Thoracic aorta (tissue), 2 donors: ENCODE measurements around the gene ALDH3B2. TPM values are rescaled to one million over a fixed set of nuclear protein-coding genes. Genes with fewer than 3 reads are reported as not detected.

Experiments
- ATAC-seq: fragments of 150-250 bp; one replicate; pipeline ENCODE4 v1.8.0; 2017; ENCODE audit warnings: low read depth; ENCODE audit not compliant: insufficient number of reproducible peaks, low FRiP score
- DNase-seq: peaks from one replicate; pipeline ENCODE4 v3.0.0-alpha.2; 2020; ENCODE audit warnings: low spot score
- H3K27ac ChIP-seq, 2 donors: fragments of 200-600 bp; sonication (generic); 1 replicate in 1 of 2; 2 replicates in 1 of 2; pipeline ENCODE4 v1.5.1; 2016; ENCODE audit warnings: mild to moderate bottlenecking in 2 of 2, moderate library complexity in 2 of 2
- H3K27me3 ChIP-seq: fragments of 200-600 bp; sonication (generic); replicated peaks from 2 replicates; pipeline ENCODE4 v1.6.0; 2016; ENCODE audit warnings: mild to moderate bottlenecking; ENCODE audit not compliant: insufficient read depth
- H3K36me3 ChIP-seq: fragments of 200-600 bp; sonication (generic); one replicate; pipeline ENCODE4 v1.5.1; 2016
- H3K4me1 ChIP-seq, 2 donors: fragments of 200-600 bp; sonication (generic); 1 replicate in 1 of 2; 2 replicates in 1 of 2; pipeline versions ENCODE4 v1.5.1 to v1.6.0; 2016; ENCODE audit warnings: low read depth in 2 of 2, mild to moderate bottlenecking in 1 of 2; ENCODE audit not compliant: control insufficient read depth in 1 of 2
- H3K4me3 ChIP-seq: fragments of 200-600 bp; sonication (generic); 2 replicates; pipeline ENCODE4 v1.5.1; 2016; ENCODE audit warnings: mild to moderate bottlenecking
- H3K9me3 ChIP-seq: fragments of 200-600 bp; sonication (generic); 2 replicates; pipeline ENCODE4 v1.5.1; 2016
- CTCF ChIP-seq: fragments of 200-600 bp; sonication (generic); IDR thresholded peaks from one replicate; pipeline ENCODE4 v1.5.1; 2019; ENCODE audit warnings: antibody characterized with exemption
- total RNA-seq, 2 donors: library from RNA; depleted of rRNA; stranded (reverse); fragments of >200 nt; gene quantifications; one replicate each; pipeline versions ENCODE4 v1.1.0 to v1.2.3, GENCODE V29; 2016

ALDH3B2 gene
- total RNA-seq, 2 donors from 2014 or later = not detected

DNA sequence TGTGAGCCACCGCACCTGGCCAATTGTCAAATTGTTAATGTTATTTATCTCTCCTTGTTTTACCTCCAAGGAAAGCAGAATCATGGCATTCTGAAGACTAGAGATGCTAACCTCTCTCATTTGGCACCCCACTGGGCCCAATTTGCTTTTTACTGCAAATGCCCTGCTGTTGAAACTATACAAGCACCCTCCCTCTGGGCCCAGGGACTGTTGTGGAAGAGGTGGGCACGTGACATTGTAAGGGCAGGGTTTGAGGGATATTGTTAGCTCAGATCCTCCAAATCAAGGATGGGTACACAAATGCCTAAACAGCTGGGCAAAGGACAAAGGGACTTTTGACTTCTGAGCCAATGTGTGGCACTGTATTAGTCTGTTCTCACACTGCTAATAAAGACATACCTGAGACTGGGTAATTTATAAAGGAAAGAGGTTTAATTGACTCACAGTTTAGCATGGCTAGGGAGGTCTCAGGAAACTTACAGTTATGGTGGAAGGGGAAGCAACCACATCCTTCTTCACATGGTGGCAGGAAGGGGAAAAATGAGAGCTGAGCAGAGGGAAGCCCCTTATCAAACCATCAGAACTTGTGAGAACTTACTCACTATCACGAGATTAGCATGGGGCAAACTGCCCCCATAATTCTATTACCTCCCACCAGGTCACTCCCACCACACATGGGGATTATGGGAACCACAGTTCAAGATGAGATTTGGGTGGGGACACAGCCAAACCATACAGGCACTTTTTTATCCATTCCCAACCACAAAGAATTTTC lies 6.5 kb upstream of the ALDH3B2 start:
- H3K27me3 ChIP-seq = no peaks in the 10 kb centered on the region
- H3K4me1 ChIP-seq = no peaks in the 10 kb centered on the region
- ATAC-seq (no peak), DNase-seq (no peak)
- no peaks in the 10 kb centered on the region for H3K9me3 ChIP-seq
- H3K27ac ChIP-seq = no peak overlapping the region
- no peak for TF ChIP-seq CTCF
- H3K36me3 ChIP-seq = no peaks in the 10 kb centered on the region
- no peak overlapping the region for H3K4me3 ChIP-seq

DNA sequence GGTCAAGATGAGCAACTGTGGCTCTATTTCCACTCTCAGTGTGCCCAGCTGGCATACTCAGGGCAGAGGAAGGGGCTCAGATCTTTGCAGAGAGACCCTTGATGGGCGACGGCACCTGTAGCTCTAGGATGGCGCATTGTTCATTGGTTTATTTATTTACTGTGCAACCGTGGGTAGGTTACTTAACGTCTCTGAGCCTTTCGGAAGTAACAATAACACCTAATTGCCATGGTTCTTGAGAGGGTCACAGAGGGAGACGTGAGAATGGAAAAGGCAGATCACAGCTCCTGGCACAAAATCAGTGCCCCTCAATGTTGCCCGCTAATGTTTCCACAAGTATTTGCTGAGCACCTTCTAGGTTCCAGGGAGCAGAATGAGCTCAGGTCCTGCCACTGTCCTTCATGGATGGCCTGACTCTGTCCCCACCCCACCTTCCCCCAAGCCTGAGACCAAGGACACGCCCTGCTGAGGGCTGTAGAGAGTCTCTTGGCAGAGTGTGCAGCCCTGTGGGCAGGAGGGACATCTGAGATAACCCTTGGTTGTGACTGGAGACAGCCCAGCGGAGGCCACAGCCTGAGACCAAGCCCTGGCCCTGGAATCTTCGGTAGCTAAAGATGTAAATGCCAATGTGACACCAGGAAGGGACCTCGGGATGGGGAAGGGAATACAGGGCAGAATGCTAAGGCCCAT lies 780 bp upstream of the ALDH3B2 start:
- Histone ChIP-seq H3K4me1 (no peaks in the 10 kb centered on the region), H3K36me3 (no peaks in the 10 kb centered on the region), H3K9me3 (no peaks in the 10 kb centered on the region), H3K4me3 (no peak overlapping the region), H3K27me3 (no peaks in the 10 kb centered on the region), H3K27ac (no peak overlapping the region)
- no peak for DNase-seq
- no peak for ATAC-seq
- no peak for TF ChIP-seq CTCF

- no peak for ATAC-seq
- Histone ChIP-seq H3K9me3 (no peaks in the 10 kb centered on the region), H3K4me1 (no peaks in the 10 kb centered on the region), H3K27me3 (no peaks in the 10 kb centered on the region), H3K27ac (no peak overlapping the region), H3K36me3 (no peaks in the 10 kb centered on the region), H3K4me3 (no peak overlapping the region)
- no peak for DNase-seq
- no peak for TF ChIP-seq CTCF
Observed at GRCh38 chr11:67673902-67674301, 521 bp downstream of the ALDH3B2 start.

GRCh38 chr11:67673358-67673757 lies 1.1 kb downstream of the ALDH3B2 start:
- Histone ChIP-seq H3K4me3 (no peak overlapping the region), H3K4me1 (no peaks in the 10 kb centered on the region), H3K9me3 (no peaks in the 10 kb centered on the region), H3K27me3 (no peaks in the 10 kb centered on the region), H3K36me3 (no peaks in the 10 kb centered on the region), H3K27ac (no peak overlapping the region)
- DNase-seq (no peak), ATAC-seq (no peak)
- no peak for TF ChIP-seq CTCF

DNA sequence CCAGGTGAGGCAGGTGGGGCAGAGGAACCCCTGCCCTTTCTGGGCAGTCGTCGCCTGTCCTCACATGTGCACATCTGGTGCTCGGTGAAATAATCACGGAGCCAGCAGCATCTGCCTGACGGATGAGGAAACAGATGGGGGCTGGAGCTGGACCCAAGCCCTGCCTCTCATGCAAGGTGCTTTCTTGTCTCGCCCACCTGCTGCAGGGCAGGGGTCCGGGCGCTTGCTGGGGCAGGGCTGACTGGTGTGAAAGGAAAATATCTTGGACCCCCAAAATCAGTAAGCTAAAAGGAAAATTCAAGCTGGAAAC lies 3.3 kb downstream of the ALDH3B2 start:
- no peak overlapping the region for H3K4me3 ChIP-seq
- DNase-seq = no peak
- no peak for TF ChIP-seq CTCF
- ATAC-seq = no peak
- H3K4me1 ChIP-seq = no peaks in the 10 kb centered on the region
- H3K9me3 ChIP-seq = no peaks in the 10 kb centered on the region
- H3K36me3 ChIP-seq = no peaks in the 10 kb centered on the region
- H3K27ac ChIP-seq = no peak overlapping the region
- H3K27me3 ChIP-seq = no peaks in the 10 kb centered on the region
